GM21786 (cell line): Measurements from ENCODE around the gene NUTF2.
"Not testable (repeated sequence)": the region's sequence is repeated elsewhere in the genome, so short reads cannot be mapped to it uniquely, and the experiment has no call there.

Experiments
- ATAC-seq: cut with Tn5 transposase; IDR thresholded peaks from one replicate; pipeline ENCODE4 v1.9.1; 2021; ENCODE audit not compliant: unreplicated experiment

The NUTF2 gene

GRCh38 chr16:67883146-67883871, 36.6 kb downstream of the NUTF2 start:
- no peak for ATAC-seq

DNA sequence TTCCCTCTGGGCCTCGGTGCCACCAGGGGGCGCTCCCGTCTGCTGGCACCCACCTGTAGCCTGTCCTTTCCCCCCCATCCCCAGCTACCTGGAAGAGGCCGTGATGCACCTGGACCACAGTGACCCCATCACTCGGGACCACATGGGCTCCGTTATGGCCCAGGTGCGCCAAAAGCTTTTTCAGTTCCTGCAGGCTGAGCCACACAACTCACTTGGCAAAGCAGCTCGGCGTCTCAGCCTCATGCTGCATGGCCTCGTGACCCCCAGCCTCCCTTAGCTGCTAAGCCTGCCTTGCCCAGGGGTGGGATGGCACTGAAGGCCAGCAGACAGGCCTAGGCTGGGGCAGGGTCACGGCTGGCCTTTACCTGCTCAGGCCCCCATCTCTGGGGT, 37.1 kb downstream of the NUTF2 start:
- ATAC-seq, result no peak

GRCh38 chr16:67884684-67885083, 38.0 kb downstream of the NUTF2 start, which contains the start of gene NRN1L:
Gene NRN1L (plus strand): TSS chr16:67884885. CDS start chr16:67884904, 19 bp downstream.
- no peak for ATAC-seq

DNA sequence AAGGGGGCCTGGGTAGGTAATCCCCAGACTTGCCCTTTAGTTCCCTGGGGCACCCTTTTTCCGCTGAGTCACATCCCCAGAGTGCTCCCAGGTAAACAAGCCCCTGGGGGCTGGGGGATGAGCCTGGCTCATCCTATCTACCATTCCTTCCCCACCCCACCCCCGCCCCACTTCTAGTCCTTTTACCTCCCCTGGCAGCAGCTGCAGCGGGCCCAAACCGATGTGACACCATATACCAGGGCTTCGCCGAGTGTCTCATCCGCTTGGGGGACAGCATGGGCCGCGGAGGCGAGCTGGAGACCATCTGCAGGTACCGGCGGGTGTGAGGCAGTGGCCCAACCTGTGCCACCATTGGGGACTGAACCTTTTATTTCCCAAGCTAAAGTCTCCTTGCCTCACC, 38.8 kb downstream of the NUTF2 start:
- no peak for ATAC-seq

- no peak for ATAC-seq
Observed at GRCh38 chr16:67885976-67886375, 39.2 kb downstream of the NUTF2 start.

DNA sequence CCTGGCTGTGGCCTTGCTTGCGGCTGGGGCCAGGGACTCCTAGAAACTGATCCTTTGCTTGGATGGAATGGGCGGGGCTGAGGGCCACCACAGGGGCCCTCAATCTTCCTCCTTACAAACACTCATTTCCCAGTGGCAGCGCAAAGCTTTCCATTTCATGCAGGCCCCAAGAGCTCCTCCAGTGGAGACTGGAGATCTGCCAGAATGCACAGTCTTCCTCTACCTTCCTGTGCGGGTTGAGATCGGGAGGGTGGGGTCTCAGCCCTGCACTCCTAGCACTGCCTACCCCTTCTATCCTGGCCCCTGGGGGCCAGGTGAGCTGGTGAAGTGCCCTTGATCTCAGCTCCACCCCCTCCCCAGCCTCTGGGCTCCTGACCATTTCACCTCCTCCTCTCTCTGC, 39.7 kb downstream of the NUTF2 start:
- ATAC-seq, result no peak

DNA sequence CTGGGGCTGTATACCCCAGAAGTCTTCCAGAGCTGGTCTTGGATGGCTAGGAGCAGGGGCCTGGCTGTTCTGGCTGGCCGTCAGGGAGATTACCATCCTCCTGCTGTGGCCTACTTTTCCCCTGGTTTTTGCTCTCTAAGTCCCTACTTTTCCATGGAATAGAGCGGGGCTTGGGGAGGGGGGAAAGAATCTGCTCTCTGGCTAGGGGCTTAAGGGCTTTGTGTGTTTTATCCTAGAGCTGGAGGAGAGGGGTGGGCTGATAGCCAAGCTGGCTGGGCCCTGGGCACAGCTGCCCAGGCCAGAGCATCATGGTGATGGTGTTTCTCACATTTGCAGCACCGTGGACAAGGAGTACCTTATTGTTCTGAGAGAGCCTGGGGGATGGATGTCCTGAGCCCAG, 41.6 kb downstream of the NUTF2 start:
- no peak for ATAC-seq

- ATAC-seq, result no peak
Observed at GRCh38 chr16:67892375-67892774, 45.6 kb downstream of the NUTF2 start.

GRCh38 chr16:67892899-67893742, 46.4 kb downstream of the NUTF2 start, which contains the start of gene PSKH1:
Gene PSKH1 (plus strand): TSS chr16:67893254. CDS start chr16:67908750, 15,496 bp downstream.
- ATAC-seq, result peak; percentile 95

- no peak for ATAC-seq
Observed at GRCh38 chr16:67893743-67894399, 47.1 kb downstream of the NUTF2 start.

GRCh38 chr16:67897231-67897630, 50.5 kb downstream of the NUTF2 start:
- ATAC-seq, result no peak

- no peak for ATAC-seq
Observed at GRCh38 chr16:67901734-67902133, 55.0 kb downstream of the NUTF2 start.

DNA sequence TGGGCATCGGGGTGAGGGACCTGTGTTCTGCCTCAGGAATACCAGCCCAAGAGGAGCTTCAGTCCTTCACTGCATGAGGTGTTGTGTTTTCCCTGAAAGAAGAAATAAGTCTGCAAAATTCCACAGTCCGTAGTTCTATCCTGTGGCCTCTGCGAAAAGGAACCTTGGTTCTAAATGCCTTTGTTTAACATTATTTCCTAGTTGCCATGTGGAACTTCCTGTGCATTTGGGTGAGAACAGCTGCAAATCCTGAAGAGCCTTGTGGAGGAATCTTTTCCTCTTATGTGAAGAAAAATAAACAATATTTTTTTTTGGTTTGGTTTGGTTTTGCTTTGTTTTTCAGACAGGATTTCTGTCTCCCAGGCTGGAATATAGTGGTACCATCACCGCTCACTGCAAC, 56.1 kb downstream of the NUTF2 start:
- no peak for ATAC-seq

DNA sequence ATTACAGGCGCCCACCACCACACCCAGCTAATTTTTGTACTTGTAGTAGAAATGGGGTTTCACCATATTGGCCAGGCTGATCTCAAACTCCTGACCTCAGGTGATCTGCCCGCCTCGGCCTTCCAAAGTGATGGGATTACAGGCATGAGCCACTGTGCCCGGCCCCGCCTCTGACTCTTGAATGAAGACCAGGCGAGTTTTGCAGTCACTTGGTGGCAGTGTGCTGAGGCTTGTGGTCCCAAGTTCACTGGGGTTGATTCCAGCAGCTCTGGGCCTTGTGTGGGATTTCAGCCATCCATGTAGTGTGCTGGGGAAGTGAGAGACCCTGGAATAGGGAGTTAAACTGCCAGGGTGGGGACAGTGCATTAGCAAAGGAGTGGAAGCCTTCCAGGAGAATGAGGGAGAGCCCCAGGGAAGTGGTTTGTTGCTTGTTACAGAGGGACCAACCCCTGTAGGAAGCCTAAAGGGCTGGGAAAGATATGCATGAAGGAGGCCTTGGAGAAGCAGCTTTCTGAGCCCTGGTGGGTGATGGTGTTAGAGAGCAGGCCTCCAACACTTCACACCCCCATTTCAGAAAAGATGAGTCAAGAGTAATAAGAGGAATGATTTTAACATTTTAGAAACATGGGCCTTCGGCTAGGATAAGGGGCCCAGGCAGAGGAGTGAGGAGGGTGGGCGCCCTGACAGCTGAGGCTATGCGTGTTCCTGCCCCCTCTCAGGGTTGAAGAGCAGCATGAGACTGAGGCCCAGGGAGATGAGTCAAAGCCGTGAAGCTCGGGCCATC, 60.9 kb downstream of the NUTF2 start:
- ATAC-seq, result no peak

DNA sequence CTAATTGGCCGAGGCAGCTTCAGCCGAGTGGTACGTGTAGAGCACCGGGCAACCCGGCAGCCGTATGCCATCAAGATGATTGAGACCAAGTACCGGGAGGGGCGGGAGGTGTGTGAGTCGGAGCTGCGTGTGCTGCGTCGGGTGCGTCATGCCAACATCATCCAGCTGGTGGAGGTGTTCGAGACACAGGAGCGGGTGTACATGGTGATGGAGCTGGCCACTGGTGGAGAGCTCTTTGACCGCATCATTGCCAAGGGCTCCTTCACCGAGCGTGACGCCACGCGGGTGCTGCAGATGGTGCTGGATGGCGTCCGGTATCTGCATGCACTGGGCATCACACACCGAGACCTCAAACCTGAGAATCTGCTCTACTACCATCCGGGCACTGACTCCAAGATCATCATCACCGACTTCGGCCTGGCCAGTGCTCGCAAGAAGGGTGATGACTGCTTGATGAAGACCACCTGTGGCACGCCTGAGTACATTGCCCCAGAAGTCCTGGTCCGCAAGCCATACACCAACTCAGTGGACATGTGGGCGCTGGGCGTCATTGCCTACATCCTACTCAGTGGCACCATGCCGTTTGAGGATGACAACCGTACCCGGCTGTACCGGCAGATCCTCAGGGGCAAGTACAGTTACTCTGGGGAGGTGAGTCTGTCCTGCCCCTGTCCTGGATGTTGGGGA, 62.5 kb downstream of the NUTF2 start:
- no peak for ATAC-seq

GRCh38 chr16:67910158-67910557, 63.4 kb downstream of the NUTF2 start:
- peak; percentile 50 for ATAC-seq

DNA sequence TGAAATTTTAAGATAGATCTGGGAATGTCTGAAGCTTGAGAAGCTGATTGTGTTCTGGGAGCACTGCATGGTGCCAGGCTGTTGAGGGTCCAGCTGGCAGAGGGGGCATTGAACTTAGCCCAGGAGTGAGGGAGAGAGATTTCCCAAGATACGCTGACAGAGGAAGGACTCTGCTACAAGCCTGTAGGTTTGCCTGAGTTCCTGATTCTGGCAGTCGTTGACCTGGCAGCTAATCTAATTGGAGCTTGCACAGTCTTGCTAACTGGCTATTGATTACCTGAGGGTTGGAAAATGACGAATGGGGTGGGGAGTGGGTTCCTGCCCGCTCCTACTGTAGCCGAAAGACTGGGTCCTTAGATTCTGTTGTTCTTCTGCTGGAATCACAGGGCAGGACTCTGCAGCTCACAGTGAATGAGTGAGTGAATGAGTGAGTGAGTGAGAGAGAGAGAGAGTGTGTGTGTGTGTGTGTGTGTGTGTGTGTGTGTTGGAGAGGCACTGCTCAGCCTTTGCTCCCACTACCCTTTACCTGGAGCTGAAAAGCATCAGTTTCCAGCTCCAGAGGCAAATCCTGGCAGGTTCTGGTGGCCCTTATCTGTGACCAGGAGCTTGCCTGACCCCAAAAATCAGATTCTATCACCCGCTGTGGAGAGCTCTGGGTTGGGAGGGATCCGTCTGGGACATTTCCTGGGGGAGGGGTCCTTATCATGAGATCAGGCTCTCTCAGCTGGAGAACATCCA, 68.2 kb downstream of the NUTF2 start:
- ATAC-seq, result no peak

DNA sequence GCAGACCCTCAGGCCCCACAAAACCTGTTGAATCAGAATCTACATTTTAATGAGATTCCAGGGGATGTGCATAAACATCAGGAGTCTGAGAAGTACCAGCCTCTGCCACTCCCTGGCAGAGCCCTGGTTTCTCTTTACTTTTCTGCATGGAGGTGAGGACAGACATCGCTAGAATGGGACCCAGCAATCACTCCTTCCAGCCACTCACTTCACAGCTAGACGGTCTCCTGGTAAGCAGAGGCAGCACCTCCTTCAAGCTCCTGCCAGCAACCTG, 68.7 kb downstream of the NUTF2 start:
- not testable (repeated sequence) for ATAC-seq

DNA sequence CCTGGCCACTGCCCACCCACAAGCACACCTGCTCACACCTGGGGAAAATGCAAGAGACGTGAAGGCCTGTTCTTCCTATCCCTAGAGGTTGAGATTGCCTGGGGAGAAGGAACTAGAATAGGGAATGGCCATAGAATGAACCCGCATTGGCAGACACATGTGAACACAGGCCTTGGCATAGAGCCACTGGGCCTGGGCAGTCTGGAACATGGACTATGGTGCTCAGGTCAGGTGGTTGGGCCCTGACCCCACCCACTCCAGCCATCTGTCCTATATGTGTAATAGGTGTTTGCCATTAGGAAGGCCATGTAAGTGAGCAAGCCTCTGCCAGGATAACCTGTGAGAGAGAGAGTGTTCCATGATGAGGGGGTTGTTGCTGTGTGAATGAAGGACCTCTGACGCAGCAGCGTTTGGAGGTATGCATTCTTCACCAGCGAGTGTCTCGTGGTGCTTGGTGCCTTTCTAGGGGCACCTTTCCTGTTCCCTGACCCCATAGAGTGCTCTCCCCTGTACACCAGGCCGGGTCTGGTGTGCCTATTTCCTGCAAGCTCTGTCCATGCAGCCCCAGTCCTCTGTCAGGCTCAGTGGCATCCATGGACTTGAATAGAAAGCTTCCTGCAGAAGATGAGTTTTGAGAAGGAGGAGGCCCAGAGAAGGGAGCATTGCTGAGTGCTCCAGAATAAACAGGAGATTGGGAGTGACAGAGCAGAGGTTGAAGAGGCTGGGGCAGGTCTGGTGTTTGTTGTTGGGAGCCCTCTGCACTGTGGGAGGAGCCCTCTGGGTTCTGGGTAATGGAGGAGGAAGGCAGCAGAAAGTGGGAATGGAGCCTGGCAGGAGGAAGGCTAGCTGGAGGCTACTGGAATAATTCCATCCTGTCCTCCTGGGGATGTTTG, 69.3 kb downstream of the NUTF2 start:
- no peak for ATAC-seq
